K562 (cell line): Measurements from ENCODE around the gene ZNF441. TPM values are rescaled to one million over a fixed set of nuclear protein-coding genes. Genes with fewer than 3 reads are reported as not detected.

ENCODE experiments used
- AFF1 ChIP-seq, 2 experiments: fragments of 450-650 bp; IDR thresholded peaks; 2 replicates each; pipeline ENCODE4 v1.6.1; 2018; ENCODE audit warnings: mild to moderate bottlenecking in 2 of 2, low read depth in 1 of 2; ENCODE audit not compliant: partially characterized antibody in 2 of 2
- ATF7 ChIP-seq: fragments of 450-650 bp; IDR thresholded peaks from 2 replicates; pipeline ENCODE4 v1.7.1; 2014; ENCODE audit warnings: mild to moderate bottlenecking, moderate library complexity
- CHD1 ChIP-seq: fragments of 200-600 bp; sonication (generic); IDR thresholded peaks from one replicate; pipeline ENCODE4 v1.6.1; 2012; ENCODE audit warnings: mild to moderate bottlenecking, moderate library complexity, low read length, inconsistent platforms
- CREB1 ChIP-seq, 2 experiments: sonication (generic) in 1 of 2; formaldehyde crosslinking in 1 of 2; IDR thresholded peaks; 2 replicates each; pipeline versions ENCODE4 v1.6.1 to v1.8.0; 2012 to 2022; ENCODE audit warnings: inconsistent platforms in 1 of 2, mild to moderate bottlenecking in 1 of 2, missing genetic modification reagents in 1 of 2, moderate library complexity in 1 of 2
- EHMT2 ChIP-seq: fragments of 450-650 bp; IDR thresholded peaks from 2 replicates; pipeline ENCODE4 v1.6.1; 2018; ENCODE audit warnings: antibody characterized with exemption
- ETV1 ChIP-seq: fragments of 450-650 bp; conservative IDR thresholded peaks from 2 replicates; pipeline ENCODE4 v1.6.1; 2016; ENCODE audit warnings: missing genetic modification characterization, control low read depth, low read depth, missing compliant biosample characterization
- FOSL1 ChIP-seq: fragments of 200-800 bp; sonication (Bioruptor generic); conservative IDR thresholded peaks from 2 replicates; pipeline ENCODE4 v1.6.1; 2016; ENCODE audit warnings: missing genetic modification characterization, missing compliant biosample characterization
- GABPB2 ChIP-seq: fragments of 250-450 bp; sonication (Bioruptor Pico); conservative IDR thresholded peaks from 2 replicates; pipeline ENCODE4 v1.5.1; 2021; ENCODE audit warnings: mild to moderate bottlenecking
- GTF2B ChIP-seq: IDR thresholded peaks from 2 replicates; pipeline ENCODE4 v1.6.1; 2011; ENCODE audit not compliant: insufficient read length; ENCODE audit errors: extremely low read depth
- MAFG ChIP-seq: fragments of 450-650 bp; conservative IDR thresholded peaks from 2 replicates; pipeline ENCODE4 v1.6.1; 2016; ENCODE audit warnings: missing genetic modification characterization, missing compliant biosample characterization
- NCOA2 ChIP-seq, 2 experiments: fragments of 450-650 bp; IDR thresholded peaks; 2 replicates each; pipeline ENCODE4 v1.6.1; 2018; ENCODE audit warnings: mild to moderate bottlenecking in 2 of 2, moderate library complexity in 1 of 2; ENCODE audit not compliant: partially characterized antibody in 2 of 2
- PHF20 ChIP-seq: fragments of 450-650 bp; IDR thresholded peaks from 2 replicates; pipeline ENCODE4 v1.6.1; 2018; ENCODE audit not compliant: partially characterized antibody
- SMAD1 ChIP-seq: fragments of 150-350 bp; IDR thresholded peaks from 2 replicates; pipeline ENCODE4 v1.6.1; 2014; ENCODE audit warnings: low read length, low read depth; ENCODE audit not compliant: partially characterized antibody
- SMAD2 ChIP-seq: fragments of 150-350 bp; IDR thresholded peaks from 2 replicates; pipeline ENCODE4 v1.6.1; 2014; ENCODE audit warnings: low read depth, mild to moderate bottlenecking, low read length
- SMAD4 ChIP-seq: fragments of 250-450 bp; sonication (Bioruptor Pico); conservative IDR thresholded peaks from 2 replicates; pipeline ENCODE4 v1.8.0; 2021; ENCODE audit warnings: inconsistent platforms, mild to moderate bottlenecking, moderate library complexity
- SP2 ChIP-seq: IDR thresholded peaks from 2 replicates; pipeline ENCODE4 v1.6.1; 2011; ENCODE audit warnings: mild to moderate bottlenecking, low read depth, low read length, moderate library complexity; ENCODE audit not compliant: poor library complexity, severe bottlenecking; ENCODE audit errors: extremely low read depth
- TCF3 ChIP-seq: sonication (generic); formaldehyde crosslinking; IDR thresholded peaks from 2 replicates; pipeline ENCODE4 v1.4.0; 2020; ENCODE audit warnings: mild to moderate bottlenecking, missing genetic modification reagents
- ZNF707 ChIP-seq: fragments of 250-450 bp; sonication (Bioruptor Pico); conservative IDR thresholded peaks from 2 replicates; pipeline ENCODE4 v1.8.0; 2022; ENCODE audit warnings: inconsistent platforms, mild to moderate bottlenecking, moderate library complexity
- polyA plus RNA-seq, 8 experiments: library from polyadenylated mRNA; depleted of rRNA in 4 of 8; stranded (reverse) in 5 of 8; unstranded in 3 of 8; fragments of >200 nt; fragmentation: Nextera tagmentation in 2 of 8; fragmentation: Illumina TruSeq in 1 of 8; extraction: Ambion mirVana in 2 of 8; extraction: Trizol in 1 of 8; gene quantifications; 2 replicates each; pipeline versions ENCODE4 v1.2.1 to v1.2.3, GENCODE V29; 2011 to 2014; ENCODE audit warnings: inconsistent platforms in 1 of 8, missing spikeins in 1 of 8
- total RNA-seq, 7 experiments: library from RNA; depleted of rRNA in 6 of 7; stranded (reverse); fragments of >200 nt in 6 of 7; fragmentation: Illumina TruSeq in 2 of 7; extraction: Trizol in 2 of 7; gene quantifications; 2 replicates each; pipeline versions ENCODE4 v1.2.1 to v1.2.3, GENCODE V29; 2011 to 2021; ENCODE audit warnings: low replicate concordance in 1 of 7

ZNF441 gene
- total and polyA plus RNA-seq, 9 of the 15 experiments (the other 6 are each of a cell fraction or from before 2014, with no cell fraction given): 1.9 to 14.0 (median 7.8) TPM

GRCh38 chr19:11766597-11767591, at the start of gene ZNF441 (continued):
- TF ChIP-seq AFF1 (IDR thresholded peaks at IDR 0.05; ENCODE audit: low read depth in 1 of 2, partially characterized antibody in 2 of 2) (peak in 1 of 2 experiments; percentile 39), CREB1 (IDR thresholded peaks at IDR 0.05) (no peak), CREB1 (CRISPR knock-in tag; IDR thresholded peaks at IDR 0.05) (peak; percentile 56; the same call in 1 of the 2 replicates), SMAD4 (CRISPR knock-in tag) (peak; percentile 83), SMAD2 (no peak), GABPB2 (CRISPR knock-in tag) (no peak), PHF20 (peak; percentile 65), SP2 (peak; percentile 56), NCOA2 (IDR thresholded peaks at IDR 0.05; ENCODE audit: partially characterized antibody in 2 of 2) (no peak), ETV1 (tag) (peak; percentile 76; the same call in 1 of the 2 replicates), GTF2B (no peak), FOSL1 (tag) (peak; percentile 33; the same call in 1 of the 2 replicates), TCF3 (no peak), EHMT2 (no peak), ZNF707 (no peak), SMAD1 (no peak), ATF7 (peak; percentile 69), MAFG (tag) (no peak), CHD1 (no peak)
